ENCODE data around the gene RAN.
"Not testable (repeated sequence)": the region's sequence is repeated elsewhere in the genome, so short reads cannot be mapped to it uniquely, and the experiment has no call there.

The RAN gene

DNA sequence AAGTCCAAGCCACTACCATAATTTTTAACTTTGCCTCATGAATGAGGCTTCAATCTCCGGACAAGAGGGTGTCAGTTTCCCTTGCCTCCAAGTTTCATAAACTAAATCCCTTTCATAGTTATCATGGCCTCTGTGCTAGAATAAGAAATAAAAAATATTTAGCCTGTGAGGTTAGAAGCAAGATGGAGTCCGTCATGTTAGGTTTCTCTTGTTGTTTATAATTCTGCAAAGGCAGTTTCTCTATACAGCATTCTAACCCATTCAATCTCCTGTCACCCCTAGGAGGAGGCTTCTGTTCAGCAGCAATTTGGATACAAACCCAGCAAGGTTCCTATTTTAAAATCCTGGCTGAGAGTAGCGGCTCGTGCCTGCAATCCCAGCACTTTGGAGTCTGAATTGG is 15.8 kb upstream of the RAN start:
- H3K9me3 Mint-ChIP-seq = no peaks in the 10 kb centered on the region
- peaks cover 42% of the 10 kb centered on the region for H3K27me3 Mint-ChIP-seq (ENCODE audit: low read depth)
- no peak overlapping the region for H3K27ac Mint-ChIP-seq
- H3K4me3 Mint-ChIP-seq = no peak overlapping the region
- H3K36me3 Mint-ChIP-seq (ENCODE audit: low read depth) = peaks cover 4% of the 10 kb centered on the region
- H3K4me1 Mint-ChIP-seq = no peaks in the 10 kb centered on the region
- no peak for TF ChIP-seq CTCF (IDR thresholded peaks at IDR 0.05; ENCODE audit: unreplicated experiment in 3 of 3)

GRCh38 chr12:130858084-130858483 is 13.8 kb upstream of the RAN start:
- no peak for TF ChIP-seq CTCF (IDR thresholded peaks at IDR 0.05; ENCODE audit: unreplicated experiment in 3 of 3)
- Mint-ChIP-seq H3K27me3 (ENCODE audit: low read depth) (peaks cover 38% of the 10 kb centered on the region), H3K36me3 (ENCODE audit: low read depth) (peaks cover 4% of the 10 kb centered on the region), H3K9me3 (no peaks in the 10 kb centered on the region), H3K27ac (no peak overlapping the region), H3K4me1 (no peaks in the 10 kb centered on the region), H3K4me3 (no peak overlapping the region)

GRCh38 chr12:130859161-130859560 is 12.7 kb upstream of the RAN start:
- Mint-ChIP-seq H3K4me3 (no peak overlapping the region), H3K27me3 (ENCODE audit: low read depth) (peaks cover 28% of the 10 kb centered on the region), H3K36me3 (ENCODE audit: low read depth) (peaks cover 4% of the 10 kb centered on the region), H3K4me1 (no peaks in the 10 kb centered on the region), H3K9me3 (no peaks in the 10 kb centered on the region), H3K27ac (no peak overlapping the region)
- no peak for TF ChIP-seq CTCF (IDR thresholded peaks at IDR 0.05; ENCODE audit: unreplicated experiment in 3 of 3)

- no peak overlapping the region for H3K4me3 Mint-ChIP-seq
- peaks cover 4% of the 10 kb centered on the region for H3K36me3 Mint-ChIP-seq (ENCODE audit: low read depth)
- no peak for TF ChIP-seq CTCF (IDR thresholded peaks at IDR 0.05; ENCODE audit: unreplicated experiment in 3 of 3)
- H3K27me3 Mint-ChIP-seq (ENCODE audit: low read depth) = peaks cover 21% of the 10 kb centered on the region
- no peaks in the 10 kb centered on the region for H3K9me3 Mint-ChIP-seq
- H3K27ac Mint-ChIP-seq = no peak overlapping the region
- H3K4me1 Mint-ChIP-seq = no peaks in the 10 kb centered on the region
Measured at GRCh38 chr12:130860311-130860710, 11.6 kb upstream of the RAN start.

- no peak for TF ChIP-seq CTCF (IDR thresholded peaks at IDR 0.05; ENCODE audit: unreplicated experiment in 3 of 3)
- H3K27ac Mint-ChIP-seq = no peak overlapping the region
- H3K27me3 Mint-ChIP-seq (ENCODE audit: low read depth) = peaks cover 9% of the 10 kb centered on the region
- no peaks in the 10 kb centered on the region for H3K4me1 Mint-ChIP-seq
- H3K9me3 Mint-ChIP-seq = peaks cover 4% of the 10 kb centered on the region
- H3K36me3 Mint-ChIP-seq (ENCODE audit: low read depth) = no peaks in the 10 kb centered on the region
- no peak overlapping the region for H3K4me3 Mint-ChIP-seq
Measured at GRCh38 chr12:130862161-130862560, 9.7 kb upstream of the RAN start.

DNA sequence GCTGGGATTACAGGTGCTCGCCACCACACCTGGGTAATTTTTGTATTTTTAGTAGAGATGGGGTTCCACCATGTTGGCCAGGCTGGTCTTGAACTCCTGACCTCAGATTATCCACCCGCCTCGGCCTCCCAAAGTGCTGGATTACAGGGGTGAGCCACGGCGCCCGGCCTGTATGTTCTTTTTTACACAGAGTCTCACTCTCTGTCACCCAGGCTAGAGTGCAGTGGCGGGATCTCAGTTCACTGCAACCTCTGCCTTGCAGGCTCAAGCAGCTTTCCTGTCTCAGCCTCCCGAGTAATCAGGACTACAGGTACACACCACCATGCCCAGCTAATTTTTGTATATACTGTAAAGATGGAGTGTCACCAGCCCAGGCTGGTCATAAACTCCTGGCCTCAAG is 9.1 kb upstream of the RAN start:
- H3K27ac Mint-ChIP-seq; H3K36me3 Mint-ChIP-seq (ENCODE audit: low read depth); H3K4me1 Mint-ChIP-seq; H3K9me3 Mint-ChIP-seq; H3K4me3 Mint-ChIP-seq; H3K27me3 Mint-ChIP-seq (ENCODE audit: low read depth): not testable (repeated sequence)

Measured in nephron (organoid).